ENCODE data around the gene C6orf58.
"Not testable (repeated sequence)": the region's sequence is repeated elsewhere in the genome, so short reads cannot be mapped to it uniquely, and the experiment has no call there.

Gene C6orf58

GRCh38 chr6:127590344-127590743 lies 13.4 kb downstream of the C6orf58 start:
- DNase-seq: no peak

GRCh38 chr6:127592964-127593363 lies 16.0 kb downstream of the C6orf58 start:
- DNase-seq: no peak

GRCh38 chr6:127593456-127593855 lies 16.5 kb downstream of the C6orf58 start:
- not testable (repeated sequence) for DNase-seq

GRCh38 chr6:127606131-127606562 lies 29.2 kb downstream of the C6orf58 start:
- DNase-seq: no peak

- DNase-seq: no peak
These were observed 31.7 kb downstream of the C6orf58 start for GRCh38 chr6:127608554-127609270.

- DNase-seq: no peak
These were observed 41.8 kb downstream of the C6orf58 start for GRCh38 chr6:127618729-127619128.

- DNase-seq: no peak
These were observed 53.8 kb downstream of the C6orf58 start for GRCh38 chr6:127630800-127631199.

- DNase-seq: no peak
These were observed 57.2 kb downstream of the C6orf58 start for GRCh38 chr6:127634178-127634577.

- DNase-seq: no peak
These were observed 58.1 kb downstream of the C6orf58 start for GRCh38 chr6:127635091-127635490.

- DNase-seq: no peak
These were observed 60.9 kb downstream of the C6orf58 start for GRCh38 chr6:127637830-127638409.

Measured in anterior cingulate cortex (tissue), 58 donors.